HG03108 (cell line): ENCODE measurements around the gene UBAP1.
"Not testable (repeated sequence)": the region's sequence is repeated elsewhere in the genome, so short reads cannot be mapped to it uniquely, and the experiment has no call there.

Experiments used
- ATAC-seq: cut with Tn5 transposase; IDR thresholded peaks from one replicate; pipeline ENCODE4 v1.9.1; 2021; ENCODE audit warnings: moderate library complexity; ENCODE audit not compliant: unreplicated experiment

UBAP1 gene

DNA sequence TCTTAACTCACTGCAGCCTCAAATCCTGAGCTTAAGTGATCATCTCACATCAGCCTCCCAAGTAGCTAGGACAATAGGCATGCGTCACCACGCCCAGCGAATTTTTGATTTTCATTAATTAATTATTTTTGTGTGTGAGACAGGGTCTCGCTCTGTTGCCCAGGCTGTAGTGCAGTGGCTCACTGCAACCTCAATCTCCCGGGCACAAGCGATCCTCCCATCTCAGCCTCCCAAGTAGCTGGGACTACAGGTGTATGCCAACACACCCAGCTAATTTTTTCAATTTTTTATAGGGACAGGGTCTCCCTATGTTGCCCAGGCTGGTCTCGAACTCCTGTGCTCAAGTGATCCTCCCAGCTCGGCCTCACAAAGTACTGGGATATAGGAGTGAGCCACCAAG lies 41.4 kb downstream of the UBAP1 start:
- no peak for ATAC-seq

DNA sequence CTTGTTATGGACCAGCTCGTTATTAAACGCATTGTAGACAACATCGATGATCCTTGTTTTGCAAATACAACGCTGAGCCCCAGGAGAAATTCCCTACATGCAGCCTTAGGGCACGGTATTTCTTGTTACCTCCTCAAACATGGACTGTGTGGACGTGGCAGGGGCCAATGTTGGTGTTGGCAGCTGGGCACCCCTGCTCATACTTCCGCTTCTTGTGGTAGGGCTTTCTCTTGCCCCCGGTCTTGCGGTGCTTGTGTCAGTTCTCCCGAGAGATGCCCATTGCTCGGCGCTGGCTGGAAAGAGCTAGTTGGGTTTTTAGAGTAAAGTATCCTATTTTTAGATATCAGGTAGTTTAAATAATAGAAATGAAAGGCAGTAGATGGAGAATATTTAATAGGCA lies 45.5 kb downstream of the UBAP1 start:
- no peak for ATAC-seq

DNA sequence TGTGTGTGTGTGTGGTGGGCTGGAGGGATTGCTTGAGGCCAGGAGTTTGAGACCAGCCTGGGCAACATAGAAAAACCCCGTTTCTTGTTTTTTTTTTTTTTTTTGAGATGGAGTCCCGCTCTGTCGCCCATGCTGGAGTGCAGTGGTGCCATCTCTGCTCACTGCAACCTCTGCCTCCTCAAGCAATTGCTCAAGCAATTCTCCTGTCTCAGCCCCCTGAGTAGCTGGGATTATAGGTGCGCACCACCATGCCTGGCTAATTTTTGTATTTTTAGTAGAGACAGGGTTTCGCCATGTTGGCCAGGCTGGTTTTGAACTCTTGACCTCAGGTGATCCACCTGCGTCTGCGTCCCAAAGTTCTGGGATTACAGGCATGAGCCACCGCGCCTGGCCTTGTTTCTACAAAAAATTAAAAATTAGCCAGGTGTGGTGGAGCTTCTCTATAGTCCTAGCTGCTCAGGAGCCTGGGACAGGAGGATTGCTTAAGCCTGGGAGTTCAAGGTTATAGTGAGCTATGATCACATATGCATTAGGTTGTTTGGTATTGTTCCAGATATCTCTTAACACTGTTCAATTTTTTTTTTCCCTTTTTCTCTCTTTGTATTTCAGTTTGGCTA lies 47.4 kb downstream of the UBAP1 start:
- not testable (repeated sequence) for ATAC-seq

DNA sequence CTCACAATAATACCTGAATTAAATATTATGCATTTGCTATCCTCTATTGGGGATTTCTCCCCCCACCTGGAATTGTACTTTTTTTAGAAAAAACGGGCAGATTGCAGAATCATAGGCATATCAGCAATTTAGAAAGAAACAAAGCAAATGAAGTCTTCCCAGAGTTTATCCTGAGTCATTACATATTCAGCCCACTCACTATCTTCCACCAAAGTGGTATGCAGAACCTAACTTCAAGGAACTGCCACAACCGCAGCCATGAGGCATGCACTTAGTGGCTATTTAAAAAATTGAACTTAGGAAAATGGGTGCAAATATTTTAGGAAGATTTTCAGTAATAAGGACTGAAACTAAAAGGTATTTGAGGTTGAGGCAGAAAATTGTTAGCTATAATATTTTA lies 48.6 kb downstream of the UBAP1 start:
- no peak for ATAC-seq

DNA sequence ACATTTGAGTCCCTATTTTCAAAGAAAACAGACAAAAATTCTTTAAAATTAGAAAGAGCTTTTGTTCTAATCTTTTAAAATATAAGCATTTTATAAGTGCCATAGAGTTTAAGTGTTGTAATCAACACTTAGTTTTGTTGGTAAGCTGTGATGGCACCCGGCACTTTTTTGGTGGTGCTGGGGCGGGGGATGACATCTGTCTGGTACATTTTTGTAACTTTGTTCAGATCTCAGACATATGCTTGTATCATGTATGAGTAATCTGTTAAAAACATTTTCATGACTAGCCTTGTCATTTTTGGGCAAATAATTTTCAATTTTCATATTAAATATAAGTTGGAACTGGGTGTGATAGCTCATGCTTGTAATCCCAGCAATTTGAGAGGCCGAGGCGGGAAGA lies 51.7 kb downstream of the UBAP1 start:
- no peak for ATAC-seq

DNA sequence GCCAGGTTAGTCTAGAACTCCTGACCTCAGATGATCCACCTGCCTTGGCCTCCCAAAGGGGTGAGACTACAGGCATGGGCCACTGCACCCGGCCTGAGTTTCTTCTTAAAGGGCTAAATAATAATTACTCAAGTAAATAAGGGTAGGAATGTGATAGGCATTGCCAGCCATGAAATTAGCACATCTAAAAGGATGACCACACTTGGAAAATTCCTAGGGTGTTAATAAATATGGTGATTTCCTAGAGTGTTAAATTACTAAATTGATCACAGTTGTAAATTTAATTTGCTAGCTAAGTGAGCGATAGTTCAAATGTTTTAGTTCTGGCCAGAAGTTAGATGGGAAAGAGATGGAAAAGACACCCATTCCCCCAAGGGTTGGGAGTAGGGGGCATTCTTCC lies 53.4 kb downstream of the UBAP1 start:
- ATAC-seq = no peak

DNA sequence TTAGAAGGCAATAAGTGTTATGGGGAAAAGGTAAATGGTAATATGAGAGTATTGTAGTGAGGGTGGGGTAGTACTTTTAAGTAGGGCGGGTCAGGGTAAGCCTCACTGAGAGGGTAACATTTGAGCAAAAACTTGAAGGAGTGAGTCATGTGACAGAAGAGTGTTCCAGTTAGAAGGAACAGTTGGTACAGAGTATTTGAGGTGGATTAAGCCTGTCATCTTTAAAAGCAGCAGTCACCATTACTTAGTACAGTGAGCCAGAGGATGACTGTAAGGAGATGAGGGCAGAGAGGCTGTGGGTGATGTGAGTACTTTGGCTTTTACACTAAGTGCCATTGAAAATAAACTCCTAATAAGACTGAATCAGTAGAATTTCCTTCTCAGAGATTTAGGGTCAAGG lies 54.8 kb downstream of the UBAP1 start:
- no peak for ATAC-seq

DNA sequence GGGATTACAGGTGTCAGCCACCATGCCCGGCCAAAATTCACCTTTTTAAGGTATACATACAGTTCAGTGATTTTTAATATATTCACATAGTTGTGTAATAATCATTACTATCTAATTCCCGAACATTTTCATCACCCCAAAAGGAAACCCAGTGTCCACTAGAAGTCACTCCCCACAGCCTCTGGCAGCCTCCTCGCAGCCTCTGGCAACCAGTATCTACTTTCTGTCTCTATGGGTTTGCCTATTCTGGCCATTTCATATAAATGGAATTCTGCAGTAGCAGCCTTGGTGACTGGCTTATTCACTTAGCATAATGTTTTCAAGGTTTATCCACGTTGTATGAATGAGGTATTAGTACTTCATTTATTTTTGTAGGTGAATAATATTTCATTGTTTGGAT lies 59.0 kb downstream of the UBAP1 start:
- ATAC-seq = no peak

DNA sequence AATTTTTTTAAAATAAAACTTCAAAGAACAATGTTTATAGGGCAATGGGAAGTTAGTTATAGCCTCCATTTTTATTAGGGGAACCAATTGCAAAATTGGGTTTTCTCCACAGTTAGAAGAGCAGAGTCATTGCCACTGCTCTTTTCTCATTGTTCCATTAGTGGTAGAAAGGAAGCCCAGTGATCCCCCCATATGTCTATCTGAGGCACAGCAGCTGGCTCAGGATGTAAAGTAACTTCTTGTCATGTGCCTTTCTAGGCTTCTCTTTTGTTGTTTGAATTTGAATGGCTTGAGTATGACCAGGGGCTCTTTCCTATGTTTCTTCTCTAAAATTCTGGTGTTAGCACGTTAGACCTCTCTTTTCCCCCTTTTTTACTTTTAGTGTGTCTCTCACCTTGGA lies 61.2 kb downstream of the UBAP1 start:
- ATAC-seq = no peak

DNA sequence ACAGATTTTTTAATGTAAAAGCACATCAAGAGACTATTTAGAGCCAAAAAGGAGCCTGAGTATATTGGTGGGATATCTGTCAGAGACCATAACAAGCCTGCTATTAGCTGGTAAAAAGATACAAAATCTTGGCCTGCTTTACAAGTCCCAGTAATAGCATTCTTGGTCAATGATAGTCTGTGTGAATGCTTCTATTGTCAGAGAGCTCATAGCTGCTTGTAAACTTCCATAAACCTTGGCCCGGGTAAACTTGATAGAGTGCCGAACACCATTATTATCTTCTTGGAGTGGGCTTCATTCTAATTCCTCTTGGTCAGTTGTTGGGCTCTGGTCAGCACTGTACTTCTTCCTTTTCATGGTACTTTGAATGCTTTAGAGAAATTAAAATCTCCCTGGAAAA lies 64.0 kb downstream of the UBAP1 start:
- ATAC-seq = no peak

DNA sequence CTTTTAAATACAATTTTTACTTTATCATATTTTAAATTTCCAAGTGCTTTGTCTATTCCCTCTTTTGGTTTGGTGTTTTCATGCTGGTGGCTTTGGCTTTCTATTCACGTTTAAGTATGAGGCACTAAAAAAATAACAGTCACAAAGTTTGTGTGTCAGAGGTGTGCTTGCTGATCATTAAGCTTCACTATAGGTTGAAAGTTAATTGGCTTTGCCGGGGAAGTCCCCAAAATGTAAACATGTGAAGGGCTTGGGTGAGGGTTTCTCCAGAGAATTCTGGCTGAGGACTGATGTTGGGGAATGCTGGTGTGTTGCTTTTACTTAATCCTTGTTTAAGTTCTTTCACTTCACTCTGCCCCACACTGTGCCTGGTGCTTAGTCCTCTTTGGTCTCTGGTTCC lies 66.4 kb downstream of the UBAP1 start:
- not testable (repeated sequence) for ATAC-seq

DNA sequence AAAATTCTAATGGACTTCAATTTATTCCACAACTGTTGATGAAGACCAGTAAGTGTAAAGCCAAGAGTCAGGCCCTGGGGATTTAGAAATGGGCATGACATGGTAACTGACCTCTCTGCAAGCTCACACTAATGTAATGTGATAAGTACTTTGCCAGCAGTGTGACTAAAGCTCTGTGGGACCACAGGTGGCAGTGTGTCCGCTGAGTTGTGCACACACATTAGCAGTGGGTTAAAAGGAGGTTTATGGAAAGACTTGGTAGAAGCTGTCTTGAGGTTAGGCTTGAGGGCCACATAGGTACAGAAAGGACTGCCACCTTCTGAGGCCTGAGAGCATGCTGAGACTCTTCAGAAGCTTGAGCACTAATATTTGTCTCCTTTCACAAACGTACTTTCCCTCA lies 67.6 kb downstream of the UBAP1 start:
- no peak for ATAC-seq

DNA sequence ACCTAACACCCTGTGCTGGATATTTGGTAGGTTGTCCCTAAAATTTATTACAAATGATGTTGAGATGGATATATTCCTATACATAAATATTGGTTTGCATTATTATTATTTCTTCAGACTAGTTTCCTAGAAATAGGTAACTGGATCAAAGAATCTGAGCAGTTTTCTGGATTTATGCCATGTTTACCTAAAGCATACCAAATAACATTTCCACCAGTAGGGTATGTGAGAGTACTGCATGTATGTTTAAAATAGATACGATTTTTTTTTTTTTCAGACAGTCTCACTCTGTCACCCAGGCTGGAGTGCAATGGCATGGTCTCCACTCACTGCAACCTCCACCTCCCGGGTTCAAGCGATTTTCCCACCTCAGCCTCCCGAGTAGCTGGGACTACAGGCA lies 68.9 kb downstream of the UBAP1 start:
- not testable (repeated sequence) for ATAC-seq

DNA sequence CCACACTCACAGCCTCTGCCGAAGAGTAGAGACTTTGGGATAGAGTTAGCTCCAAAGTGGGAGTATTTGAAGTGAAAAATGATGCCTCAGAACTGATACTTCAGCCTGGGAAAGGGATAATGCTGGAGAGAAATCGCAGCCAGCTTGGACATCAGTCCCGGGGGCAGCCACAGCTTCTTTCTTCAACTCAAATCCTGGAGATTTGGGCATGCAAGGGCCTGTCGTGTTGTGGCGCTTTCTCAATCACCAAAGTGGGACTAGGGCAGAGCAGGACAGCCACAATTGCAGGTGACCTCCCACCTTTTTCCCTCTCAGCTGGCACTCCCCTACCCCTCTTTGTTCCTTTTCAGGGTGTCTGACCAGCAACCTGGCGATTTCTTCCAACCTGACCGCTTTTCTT lies 70.4 kb downstream of the UBAP1 start:
- ATAC-seq = no peak

DNA sequence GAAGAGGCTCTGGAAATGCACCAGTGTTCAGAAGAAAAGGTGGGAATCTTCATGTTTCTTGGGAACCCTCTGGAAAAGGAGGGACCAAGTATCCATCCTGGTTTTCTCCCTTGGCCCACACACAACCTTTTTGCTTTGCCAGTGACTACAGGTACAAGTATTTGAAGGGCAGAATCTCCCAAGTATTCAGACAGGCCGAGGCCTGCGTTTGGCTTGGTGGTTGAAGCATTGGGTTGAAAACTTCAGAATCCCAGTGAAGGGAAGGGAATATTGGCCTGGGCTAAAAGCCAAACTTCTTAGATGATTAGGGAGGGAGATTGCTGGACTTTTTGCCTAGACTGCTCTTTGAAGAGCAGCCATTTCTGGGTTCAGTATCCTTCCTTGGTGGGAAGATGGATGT lies 71.9 kb downstream of the UBAP1 start:
- no peak for ATAC-seq

DNA sequence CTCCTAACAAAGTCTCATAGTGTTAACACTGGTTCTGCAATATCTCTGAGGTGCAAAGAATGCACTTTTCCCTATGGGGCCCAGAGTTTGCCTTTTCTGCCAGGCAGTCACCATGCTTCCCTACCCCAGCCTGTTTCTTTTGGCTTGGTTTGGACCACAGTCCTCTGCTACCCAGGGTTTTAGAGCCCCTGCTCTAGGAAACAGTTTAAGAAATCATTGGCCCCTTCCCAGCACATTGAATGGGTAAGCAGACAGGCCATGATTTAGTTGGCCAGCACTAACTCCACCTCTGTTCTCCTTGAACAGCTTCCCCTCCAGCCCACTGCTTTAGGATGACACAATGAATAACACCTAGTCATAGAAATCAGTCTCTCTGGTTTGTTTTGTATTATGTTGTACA lies 73.2 kb downstream of the UBAP1 start:
- ATAC-seq = no peak

DNA sequence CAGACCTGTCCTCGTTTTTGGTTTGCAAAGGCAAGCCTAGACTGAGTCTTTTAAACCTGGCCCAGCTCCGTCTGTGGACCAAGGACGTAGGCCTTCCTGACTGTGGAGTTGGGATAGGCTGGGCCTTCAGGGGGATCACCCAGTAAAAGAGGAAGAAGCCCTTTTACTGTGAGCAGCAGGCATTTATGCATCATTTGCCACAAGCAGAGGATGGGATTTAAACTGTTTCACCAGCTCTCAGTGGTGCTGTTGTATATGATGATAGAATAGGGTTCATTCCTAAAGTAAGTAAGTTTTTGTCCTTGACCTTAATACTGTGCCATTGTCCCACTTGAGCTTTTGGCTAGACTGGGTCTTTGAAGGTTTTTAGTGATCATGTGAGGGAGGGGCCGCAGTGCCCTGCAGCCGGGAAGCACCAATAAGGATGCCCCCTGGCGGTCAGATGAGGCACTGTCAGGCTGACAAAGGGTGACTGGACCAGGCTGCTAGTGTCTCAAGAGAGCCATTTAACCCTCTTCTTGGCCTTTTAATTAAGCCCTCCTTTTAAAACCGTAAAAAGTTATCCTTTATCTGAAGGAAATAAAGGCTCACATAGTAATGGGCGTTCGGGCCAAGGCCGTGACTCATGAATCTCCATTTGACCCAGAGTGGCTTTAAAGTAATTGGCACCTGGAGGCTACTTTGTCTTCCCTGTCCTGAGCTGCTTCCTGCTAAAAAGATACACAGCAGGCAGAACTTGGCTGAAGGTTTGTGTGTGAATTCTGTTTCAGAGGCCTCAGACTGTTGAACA lies 74.0 kb downstream of the UBAP1 start:
- peak; percentile 68 for ATAC-seq

DNA sequence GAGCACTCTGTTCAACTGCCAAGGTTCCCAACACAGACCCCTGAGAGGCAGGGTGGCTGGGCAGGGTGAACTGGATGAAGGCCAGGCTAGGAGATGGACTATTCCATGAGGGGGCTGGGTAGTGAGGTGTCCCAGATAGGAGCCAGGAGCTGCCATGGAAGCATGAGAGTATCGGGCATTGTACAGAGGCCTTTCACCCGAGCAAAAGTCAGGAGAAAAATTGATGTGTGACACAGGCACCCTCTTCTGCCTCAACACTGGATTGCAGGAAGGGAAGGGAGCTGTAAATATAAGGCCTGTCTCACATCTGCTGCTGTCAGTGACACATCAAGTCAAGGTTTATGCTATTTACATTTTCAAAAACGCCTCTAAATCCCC lies 74.6 kb downstream of the UBAP1 start:
- ATAC-seq = no peak

DNA sequence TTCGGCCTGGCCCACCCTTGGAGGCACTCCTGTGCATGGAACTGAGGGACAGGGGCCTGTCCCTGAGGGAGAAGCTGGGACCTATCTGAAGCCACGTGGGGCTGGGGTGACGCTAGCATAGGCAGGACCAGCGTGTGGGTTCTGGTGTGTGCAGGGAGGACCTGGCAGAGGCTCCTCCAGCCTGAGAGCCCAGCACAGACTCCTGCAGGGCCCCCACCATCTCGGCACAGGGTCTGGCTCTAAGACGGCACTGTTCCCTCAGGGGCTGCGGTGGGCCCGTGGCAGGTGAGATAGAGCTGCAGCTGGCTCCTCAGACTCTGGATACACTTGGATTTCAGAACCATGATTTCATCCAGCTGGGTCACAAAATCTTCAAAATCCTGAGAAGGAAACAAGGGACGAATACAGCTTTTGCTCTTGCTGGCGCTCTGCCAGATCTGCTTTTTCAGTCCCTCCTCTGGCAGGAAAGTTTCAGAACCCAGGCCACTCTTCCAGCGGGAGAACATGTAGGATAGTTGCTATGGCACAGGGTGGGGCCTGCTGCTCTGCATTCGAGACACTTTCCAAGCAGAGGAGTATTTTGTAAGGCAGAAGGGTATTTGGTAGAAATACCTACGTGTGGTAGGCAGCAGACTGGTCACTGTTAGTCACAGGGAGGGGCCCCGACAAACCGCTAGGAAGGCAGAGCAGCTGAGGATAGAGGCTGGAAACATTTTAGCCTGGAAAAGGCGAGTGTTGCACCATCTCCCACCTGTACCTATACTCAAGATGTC lies 75.5 kb downstream of the UBAP1 start:
- ATAC-seq = no peak

DNA sequence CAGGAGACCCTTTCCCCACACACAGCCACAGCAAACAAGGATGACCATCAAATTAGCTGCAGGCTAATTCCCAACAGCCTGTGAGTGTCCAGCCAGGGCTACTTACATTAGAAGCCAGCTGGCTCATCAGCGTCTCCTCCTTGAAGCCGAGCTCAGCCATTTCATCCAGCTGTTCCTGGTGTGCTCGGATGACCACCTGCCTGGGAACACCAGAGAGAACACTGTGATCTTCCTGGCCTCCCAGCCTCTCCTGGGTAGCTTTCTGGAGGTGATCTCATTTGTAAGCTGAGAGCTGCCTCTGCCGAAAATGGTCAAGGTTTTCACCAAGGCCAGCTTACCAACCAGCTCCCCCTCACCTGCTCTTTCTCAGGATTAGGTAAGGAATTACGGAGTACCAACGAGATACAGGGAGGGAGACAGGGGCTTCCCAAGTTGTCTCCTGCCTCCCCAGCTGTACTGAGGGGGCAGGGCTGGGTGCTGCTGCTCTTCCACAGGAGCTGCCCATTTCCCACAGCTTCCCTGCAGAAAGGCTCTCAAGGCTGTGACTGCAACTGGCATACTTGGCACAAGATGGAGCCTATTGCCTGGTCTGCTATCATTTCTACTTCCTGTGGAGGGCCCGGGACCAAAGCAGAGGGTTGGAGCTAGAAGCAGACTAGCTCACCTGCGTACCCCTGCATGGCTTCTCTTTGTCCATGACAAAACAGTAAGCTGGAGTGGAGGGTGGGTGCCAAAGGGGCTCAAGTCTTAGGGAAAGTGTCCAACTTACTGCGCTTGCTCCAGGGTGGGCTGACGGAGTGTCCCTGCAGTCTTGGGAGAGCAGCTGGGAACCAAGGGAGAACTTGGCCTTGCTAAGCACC lies 76.4 kb downstream of the UBAP1 start:
- no peak for ATAC-seq

DNA sequence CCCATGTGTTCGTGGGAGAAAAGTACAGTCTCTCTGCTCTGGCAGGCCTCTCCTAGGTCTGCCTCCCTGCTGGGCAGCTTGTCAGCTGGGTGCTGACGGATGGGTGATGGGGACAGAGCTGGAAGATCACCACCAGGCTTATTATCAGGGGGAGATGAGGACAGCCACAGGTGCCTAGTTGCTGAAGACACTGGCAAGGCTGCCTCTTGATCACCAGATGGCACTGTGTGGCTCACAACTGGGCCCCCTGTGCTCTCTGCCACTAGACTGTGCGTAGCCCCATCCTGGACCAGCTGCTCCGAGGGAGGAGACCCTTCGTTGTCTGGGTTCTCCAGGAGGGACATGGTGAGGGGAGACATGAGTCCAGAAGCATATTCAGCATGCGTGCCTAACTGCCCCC lies 77.3 kb downstream of the UBAP1 start:
- no peak for ATAC-seq
